ENCODE measurements around the gene POLRMT. TPM values are rescaled to one million over a fixed set of nuclear protein-coding genes. Genes with fewer than 3 reads are reported as not detected.

POLRMT gene
- total RNA-seq, 1 donor from 2014 or later, result 35.5 TPM

GRCh38 chr19:591099-591958 is 42.0 kb downstream of the POLRMT start:
- no peaks in the 10 kb centered on the region for H3K36me3 Mint-ChIP-seq (ENCODE audit: low read depth)
- no peaks in the 10 kb centered on the region for H3K9me3 Mint-ChIP-seq (ENCODE audit: low read depth)
- TF ChIP-seq CTCF (IDR thresholded peaks at IDR 0.05), result no peak
- H3K27ac Mint-ChIP-seq (ENCODE audit: unreplicated experiment), result no peak overlapping the region
- peaks cover 14% of the 10 kb centered on the region for H3K4me1 Mint-ChIP-seq (ENCODE audit: low read depth)
- H3K4me3 Mint-ChIP-seq (ENCODE audit: unreplicated experiment), result peak overlapping the region; percentile 53
- peaks cover 16% of the 10 kb centered on the region for H3K27me3 Mint-ChIP-seq (ENCODE audit: low read depth)
- DNase-seq (ENCODE audit: low spot score), result no peak

- no peaks in the 10 kb centered on the region for H3K36me3 Mint-ChIP-seq (ENCODE audit: low read depth)
- H3K27me3 Mint-ChIP-seq (ENCODE audit: low read depth), result peaks cover 16% of the 10 kb centered on the region
- no peaks in the 10 kb centered on the region for H3K9me3 Mint-ChIP-seq (ENCODE audit: low read depth)
- no peak for TF ChIP-seq CTCF (IDR thresholded peaks at IDR 0.05)
- no peak for DNase-seq (ENCODE audit: low spot score)
- peaks cover 14% of the 10 kb centered on the region for H3K4me1 Mint-ChIP-seq (ENCODE audit: low read depth)
- H3K4me3 Mint-ChIP-seq (ENCODE audit: unreplicated experiment), result no peak overlapping the region
- H3K27ac Mint-ChIP-seq (ENCODE audit: unreplicated experiment), result no peak overlapping the region
These were observed 42.6 kb downstream of the POLRMT start for GRCh38 chr19:590750-591098.

- Mint-ChIP-seq H3K4me3 (ENCODE audit: unreplicated experiment) (peak overlapping the region; percentile 56), H3K27ac (ENCODE audit: unreplicated experiment) (no peak overlapping the region), H3K4me1 (ENCODE audit: low read depth) (peaks cover 14% of the 10 kb centered on the region), H3K36me3 (ENCODE audit: low read depth) (no peaks in the 10 kb centered on the region), H3K9me3 (ENCODE audit: low read depth) (no peaks in the 10 kb centered on the region), H3K27me3 (ENCODE audit: low read depth) (peaks cover 16% of the 10 kb centered on the region)
- no peak for TF ChIP-seq CTCF (IDR thresholded peaks at IDR 0.05)
- DNase-seq (ENCODE audit: low spot score), result no peak
These were observed 43.0 kb downstream of the POLRMT start for GRCh38 chr19:590396-590745.

GRCh38 chr19:589693-590395 is 43.5 kb downstream of the POLRMT start, which contains the start of gene HCN2:
Gene HCN2 (plus strand): TSS chr19:589881. CDS start chr19:589946, 65 bp downstream.
- Mint-ChIP-seq H3K9me3 (ENCODE audit: low read depth) (no peaks in the 10 kb centered on the region), H3K4me1 (ENCODE audit: low read depth) (peaks cover 14% of the 10 kb centered on the region), H3K27ac (ENCODE audit: unreplicated experiment) (no peak within 1 kb of the TSS), H3K4me3 (ENCODE audit: unreplicated experiment) (peak within 1 kb of the TSS; percentile 56), H3K27me3 (ENCODE audit: low read depth) (peaks cover 16% of the 10 kb centered on the region), H3K36me3 (ENCODE audit: low read depth) (no peaks in the 10 kb centered on the region)
- no peak for TF ChIP-seq CTCF (IDR thresholded peaks at IDR 0.05)
- no peak for DNase-seq (ENCODE audit: low spot score)

Measured in chondrocyte (in vitro differentiated cells).